ENCODE measurements around the gene EVA1A. TPM values are rescaled to one million over a fixed set of nuclear protein-coding genes. Genes with fewer than 3 reads are reported as not detected.

Gene EVA1A
- total and polyA plus RNA-seq, 2 of the 8 experiments (the other 6 are each of a cell fraction or from before 2014, with no cell fraction given): 2.4 to 4.3 TPM

DNA sequence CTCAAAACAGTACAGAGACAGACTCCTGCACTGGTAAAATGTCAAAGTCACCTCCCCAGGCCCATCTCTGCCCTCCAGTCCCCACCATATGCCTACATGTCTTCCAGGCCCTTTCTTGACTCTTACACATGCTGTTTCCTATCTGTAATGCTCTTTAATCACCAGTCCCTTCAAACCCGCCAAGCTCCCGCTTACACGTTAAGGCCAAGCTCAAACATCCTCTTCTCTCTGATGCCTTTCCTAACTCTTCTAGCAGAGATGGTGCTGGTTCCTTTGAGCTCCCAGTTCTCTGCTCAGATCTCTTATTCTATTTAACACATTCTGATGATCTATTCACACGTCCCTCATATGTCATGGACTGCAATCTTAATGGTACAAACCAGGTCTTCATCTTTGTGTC, 5.0 kb downstream of the EVA1A start:
- no peak overlapping the region for H3K27ac ChIP-seq (ENCODE audit: low read depth, low read length)
- H2AFZ ChIP-seq (ENCODE audit: low read length): no peak overlapping the region
- H2BK15ac ChIP-seq (ENCODE audit: low read length): no peak overlapping the region
- no peak overlapping the region for H2BK12ac ChIP-seq (ENCODE audit: low read depth, low read length)
- no peak overlapping the region for H4K91ac ChIP-seq (replicated peaks; ENCODE audit: insufficient read length, low read length)
- no peaks in the 10 kb centered on the region for H4K20me1 ChIP-seq (replicated peaks in 1 of 2; ENCODE audit: control insufficient read depth in 1 of 2, insufficient read depth in 2 of 2, low read length in 2 of 2)
- H2BK5ac ChIP-seq (ENCODE audit: low read depth, low read length): no peak overlapping the region
- H3K79me1 ChIP-seq (ENCODE audit: low read depth, low read length): no peaks in the 10 kb centered on the region; the same call in 1 of the 2 replicates
- POLR2A ChIA-PET (ENCODE audit: partially characterized antibody): interaction anchor here (0.9 kb wide), 1 partner anchor 8 kb away, joined by 4 read pairs; no protein-coding TSS in a partner anchor
- peaks cover 7% of the 10 kb centered on the region; the same call in 1 of the 2 replicates for H3K23me2 ChIP-seq (ENCODE audit: low read depth, low read length)
- FAIRE-seq: no peak
- H2AK5ac ChIP-seq (ENCODE audit: low read depth, low read length): no peak overlapping the region
- CTCF ChIA-PET (ENCODE audit: partially characterized antibody): interaction anchor here (0.6 to 2.6 kb wide), 8 partner anchors 11 to 678 kb away, joined by 3 to 10 read pairs (median 4); no protein-coding TSS in a partner anchor
- peaks cover 5 to 23% (median 15%) of the 10 kb centered on the region in 4 experiments for H3K4me1 ChIP-seq (replicated peaks in 1 of 4; ENCODE audit: control insufficient read depth in 3 of 4, insufficient read depth in 4 of 4, low read length in 3 of 4)
- peaks cover 0 to 18% (median 5%) of the 10 kb centered on the region in 4 experiments; a peak in 4 of 7 replicates for H3K27me3 ChIP-seq (replicated peaks in 1 of 4; ENCODE audit: control insufficient read depth in 3 of 4, extremely low read depth in 1 of 4, insufficient read depth in 3 of 4, low read length in 3 of 4)
- no peaks in the 10 kb centered on the region for H3K9me3 ChIP-seq (ENCODE audit: insufficient read depth in 2 of 2, low read depth in 1 of 2, low read length in 1 of 2)
- no peak overlapping the region for H3K18ac ChIP-seq (ENCODE audit: extremely low read depth, low read length)
- H2BK120ac ChIP-seq (replicated peaks; ENCODE audit: low read depth, low read length): no peak overlapping the region
- no peak overlapping the region for H4K8ac ChIP-seq (ENCODE audit: extremely low read depth, insufficient read depth, low read length)
- H3K4me2 ChIP-seq (ENCODE audit: insufficient read depth in 1 of 2, low read depth in 2 of 2, low read length in 2 of 2): no peak overlapping the region; a peak in 1 of 4 replicates
- H3K23ac ChIP-seq (ENCODE audit: insufficient read length): no peak overlapping the region
- no peak overlapping the region for H3K4me3 ChIP-seq (ENCODE audit: extremely low read depth in 1 of 4, insufficient read depth in 2 of 4, low read depth in 3 of 4, low read length in 4 of 4)
- H2BK20ac ChIP-seq (ENCODE audit: low read length): no peak overlapping the region
- 89% methylated on average over 4 of the region's 4 CpGs; no CpG with 5 or more reads in 1 of the 2 experiments for WGBS, 2 experiments (ENCODE audit: extremely low coverage in 1 of 2, insufficient coverage in 1 of 2, insufficient read length in 1 of 2, insufficient replicate concordance in 2 of 2, low coverage in 1 of 2, low lambda C conversion rate in 2 of 2, missing lambda C conversion rate in 1 of 2)
- no peak overlapping the region for H3K56ac ChIP-seq (replicated peaks; ENCODE audit: insufficient read length, low read depth, low read length)
- H3K4ac ChIP-seq (replicated peaks; ENCODE audit: insufficient read length, low read depth, low read length): no peak overlapping the region
- H3K79me2 ChIP-seq (ENCODE audit: control insufficient read depth in 1 of 2, insufficient read depth in 2 of 2, low read length in 2 of 2): no peaks in the 10 kb centered on the region
- no peak for DNase-seq (ENCODE audit: low read depth in 1 of 2, low spot score in 2 of 2)
- H4K5ac ChIP-seq (ENCODE audit: insufficient read length, low read depth, low read length): no peak overlapping the region
- H3K36me3 ChIP-seq (ENCODE audit: control insufficient read depth in 2 of 4, insufficient read depth in 4 of 4, low read length in 3 of 4): no peaks in the 10 kb centered on the region
- H3K9ac ChIP-seq (replicated peaks in 1 of 4; ENCODE audit: extremely low read depth in 1 of 4, low read depth in 3 of 4, low read length in 3 of 4): no peak overlapping the region
- no peak overlapping the region for H3K14ac ChIP-seq (ENCODE audit: insufficient read length)
- TF ChIP-seq MAFK (IDR thresholded peaks at IDR 0.05; ENCODE audit: low read depth, low read length): no peak
- no peak for TF ChIP-seq SP1 (IDR thresholded peaks at IDR 0.05; ENCODE audit: low read depth, low read length)
- no peak for TF ChIP-seq RNF2 (IDR thresholded peaks at IDR 0.05; ENCODE audit: borderline replicate concordance, low read depth, low read length, missing control alignments, poor library complexity, severe bottlenecking)
- TF ChIP-seq TAF7 (optimal IDR thresholded peaks at IDR 0.05; ENCODE audit: borderline replicate concordance, low read depth, low read length): no peak
- TF ChIP-seq CEBPB (IDR thresholded peaks at IDR 0.05; ENCODE audit: low read depth, low read length): no peak
- no peak for TF ChIP-seq POLR2A (IDR thresholded peaks at IDR 0.05; ENCODE audit: control extremely low read depth in 1 of 2, low read depth in 2 of 2, low read length in 2 of 2)
- TF ChIP-seq EGR1 (IDR thresholded peaks at IDR 0.05; ENCODE audit: borderline replicate concordance, low read depth, low read length): no peak
- no peak for TF ChIP-seq TAF1 (IDR thresholded peaks at IDR 0.05; ENCODE audit: low read depth, low read length)
- TF ChIP-seq BACH1 (IDR thresholded peaks at IDR 0.05; ENCODE audit: low read length): no peak
- no peak for TF ChIP-seq KDM4A (IDR thresholded peaks at IDR 0.05; ENCODE audit: low read depth, low read length, severe bottlenecking)
- TF ChIP-seq RXRA (IDR thresholded peaks at IDR 0.05; ENCODE audit: insufficient read depth, low read depth, low read length): no peak
- no peak for TF ChIP-seq ZNF274 (IDR thresholded peaks at IDR 0.05; ENCODE audit: borderline replicate concordance, extremely low read depth, low read length)
- TF ChIP-seq, protein P1, sequence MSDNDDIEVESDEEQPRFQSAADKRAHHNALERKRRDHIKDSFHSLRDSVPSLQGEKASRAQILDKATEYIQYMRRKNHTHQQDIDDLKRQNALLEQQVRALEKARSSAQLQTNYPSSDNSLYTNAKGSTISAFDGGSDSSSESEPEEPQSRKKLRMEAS (IDR thresholded peaks at IDR 0.05): no peak
- no peak for TF ChIP-seq KDM1A (IDR thresholded peaks at IDR 0.05; ENCODE audit: borderline replicate concordance, low read length)

All from H1 (cell line).